GM19043 (cell line): ENCODE results near the gene OR2T4.

Experiments
- ATAC-seq: cut with Tn5 transposase; IDR thresholded peaks from one replicate; pipeline ENCODE4 v1.9.1; 2021; ENCODE audit warnings: low read depth; ENCODE audit not compliant: unreplicated experiment

The OR2T4 gene

GRCh38 chr1:248361121-248361715, at the start of gene OR2T4:
OR2T4 (plus strand) TSS chr1:248361665; CDS start chr1:248361665, 0 bp downstream.
- ATAC-seq, result no peak

GRCh38 chr1:248316796-248317195, 44.7 kb upstream of the OR2T4 start:
- no peak for ATAC-seq

GRCh38 chr1:248324468-248324867, 37.0 kb upstream of the OR2T4 start, which contains the start of gene OR2M7:
OR2M7 (minus strand) TSS chr1:248324568; CDS start chr1:248324568, 0 bp downstream.
- ATAC-seq, result no peak

GRCh38 chr1:248343451-248343850, 18.0 kb upstream of the OR2T4 start:
- no peak for ATAC-seq

- no peak for ATAC-seq
Observed at GRCh38 chr1:248348475-248348874, 13.0 kb upstream of the OR2T4 start, which contains the start of gene OR14C36. OR14C36 (plus strand) TSS chr1:248348775; CDS start chr1:248348775, 0 bp downstream.

- ATAC-seq, result no peak
Observed at GRCh38 chr1:248359415-248359814, 2.0 kb upstream of the OR2T4 start.

GRCh38 chr1:248366609-248367008, 5.1 kb downstream of the OR2T4 start:
- ATAC-seq, result no peak

- no peak for ATAC-seq
Observed at GRCh38 chr1:248372394-248372793, 10.9 kb downstream of the OR2T4 start.

- ATAC-seq, result no peak
Observed at GRCh38 chr1:248373761-248374160, 12.3 kb downstream of the OR2T4 start.

GRCh38 chr1:248375446-248375845, 14.0 kb downstream of the OR2T4 start, which contains the start of gene OR2T6:
OR2T6 (plus strand) TSS chr1:248375746; CDS start chr1:248387609, 11,863 bp downstream.
- ATAC-seq, result no peak

GRCh38 chr1:248376916-248377315, 15.5 kb downstream of the OR2T4 start:
- no peak for ATAC-seq

GRCh38 chr1:248380854-248381253, 19.4 kb downstream of the OR2T4 start:
- ATAC-seq, result no peak

- no peak for ATAC-seq
Observed at GRCh38 chr1:248388426-248388825, 27.0 kb downstream of the OR2T4 start.

- ATAC-seq, result no peak
Observed at GRCh38 chr1:248393050-248393449, 31.6 kb downstream of the OR2T4 start.

- ATAC-seq, result no peak
Observed at GRCh38 chr1:248402748-248403147, 41.3 kb downstream of the OR2T4 start, which contains the start of gene OR2T1. OR2T1 (plus strand) TSS chr1:248403048; CDS start chr1:248406148, 3,100 bp downstream.

GRCh38 chr1:248404024-248404423, 42.6 kb downstream of the OR2T4 start:
- ATAC-seq, result no peak

GRCh38 chr1:248406721-248407692, 45.5 kb downstream of the OR2T4 start:
- ATAC-seq, result no peak
